ENCODE measurements around the gene CAVIN2. TPM values are rescaled to one million over a fixed set of nuclear protein-coding genes. Genes with fewer than 3 reads are reported as not detected.

The CAVIN2 gene
- total and polyA plus RNA-seq, 11 donors = 35.2 to 149 (median 93.0) TPM

DNA sequence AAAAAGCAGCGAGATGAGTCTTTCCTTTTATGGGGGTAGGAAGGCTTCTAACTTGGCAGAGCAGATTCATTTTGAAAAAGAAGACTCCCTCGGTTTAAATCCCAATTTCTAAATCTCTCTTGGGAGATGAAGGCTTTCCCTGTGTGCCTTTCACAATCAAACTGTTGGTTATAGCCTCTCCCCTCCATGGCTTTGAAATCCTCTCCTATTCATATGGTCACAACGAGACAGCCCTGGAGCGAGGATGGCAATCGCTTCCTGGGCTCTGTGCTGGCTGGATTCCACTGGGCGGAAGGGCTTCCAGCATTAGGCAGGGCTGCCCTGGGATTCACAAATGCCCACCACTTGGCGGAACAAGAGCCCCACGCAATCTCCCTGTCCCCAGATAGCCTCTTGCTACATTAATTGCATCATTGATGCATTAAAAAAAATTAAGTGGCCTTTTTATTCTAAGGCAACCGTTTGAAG is 1.6 kb downstream of the CAVIN2 start:
- H3K36me3 ChIP-seq = peaks cover 0 to 14% (median 3%) of the 10 kb centered on the region in 9 donors
- ATAC-seq (peak; percentile 44 to 67 (median 62)), DNase-seq (peak; percentile 64 to 82 (median 75))
- 1 to 5% (median 2%) methylated on average over 9 of the region's 9 CpGs for WGBS, 4 donors
- H3K4me1 ChIP-seq = peaks cover 0 to 59% (median 36%) of the 10 kb centered on the region in 12 donors
- peak overlapping the region; percentile 52 to 85 (median 76) for H3K4me3 ChIP-seq
- intact Hi-C loops (cut with DNase I) = loop anchor here in 3 of 10 donors (5.0 to 10.0 kb wide), 3 partner anchors 62 to 180 kb away; no protein-coding TSS in a partner anchor
- no peaks in the 10 kb centered on the region for H3K9me3 ChIP-seq
- H3K27ac ChIP-seq = peak overlapping the region; percentile 89 to 98 (median 96)
- peak in 1 of 2 donors; percentile 14 for TF ChIP-seq POLR2A (IDR thresholded peaks at IDR 0.05)
- TF ChIP-seq CTCF (IDR thresholded peaks at IDR 0.05) = peak in 1 of 12 donors; percentile 10
- H3K27me3 ChIP-seq = no peaks in the 10 kb centered on the region

DNA sequence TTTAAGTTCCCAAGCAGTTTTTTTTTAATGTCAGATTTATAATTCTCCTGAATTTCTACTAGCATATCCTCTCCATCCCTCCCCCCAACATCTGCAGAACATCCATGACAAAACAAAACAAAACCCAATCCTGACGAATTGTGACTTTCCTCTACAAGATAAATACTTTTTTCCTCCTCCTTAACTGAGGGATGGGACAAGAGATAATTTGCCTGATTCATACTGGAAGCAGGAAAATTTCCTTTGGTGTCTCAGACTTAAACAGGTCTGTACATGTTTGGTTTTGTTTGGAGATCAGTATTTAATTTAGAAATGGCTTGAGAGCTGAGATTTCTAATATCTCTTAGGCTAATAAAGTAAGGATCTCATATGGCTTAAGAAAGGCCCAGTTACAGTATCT is 2.2 kb downstream of the CAVIN2 start:
- peak overlapping the region; percentile 89 to 98 (median 96) for H3K27ac ChIP-seq
- intact Hi-C loops (cut with DNase I) = loop anchor here in 4 of 10 donors (5.0 to 10.0 kb wide), 3 partner anchors 63 to 180 kb away; no protein-coding TSS in a partner anchor
- peak overlapping the region; percentile 52 to 85 (median 76) for H3K4me3 ChIP-seq
- H3K4me1 ChIP-seq = peaks cover 0 to 59% (median 36%) of the 10 kb centered on the region in 12 donors
- H3K36me3 ChIP-seq = peaks cover 0 to 14% (median 4%) of the 10 kb centered on the region in 9 donors
- no peaks in the 10 kb centered on the region for H3K9me3 ChIP-seq
- ATAC-seq (no peak), DNase-seq (no peak)
- no peaks in the 10 kb centered on the region for H3K27me3 ChIP-seq
- WGBS, 4 donors = 0 to 8% (median 2%) methylated on average over 1 of the region's 1 CpG
- no peak for TF ChIP-seq POLR2A (IDR thresholded peaks at IDR 0.05)
- no peak for TF ChIP-seq CTCF (IDR thresholded peaks at IDR 0.05)

DNA sequence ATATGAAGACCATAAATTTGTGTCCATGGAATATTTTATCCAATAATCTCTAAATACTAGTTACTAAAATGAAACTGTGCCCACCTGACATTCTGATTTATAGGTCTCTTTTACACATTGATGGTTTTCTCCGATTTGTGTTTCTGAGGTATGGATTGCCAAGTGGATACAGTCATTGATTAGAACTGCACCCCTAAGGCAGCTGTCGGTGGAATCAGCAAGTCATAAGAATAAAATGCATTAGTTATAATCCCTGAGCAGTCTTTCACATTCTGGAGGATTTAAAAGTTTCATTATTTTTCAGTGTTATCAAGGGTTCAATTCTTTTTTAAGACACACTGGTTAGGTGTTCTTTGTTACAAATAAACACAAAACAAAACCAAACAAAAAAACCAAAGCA is 6.0 kb downstream of the CAVIN2 start:
- no peak for DNase-seq
- H3K4me3 ChIP-seq = peak overlapping the region in 9 of 12 donors; percentile 61 to 85 (median 77)
- peak overlapping the region in 10 of 12 donors; percentile 2 to 95 (median 87) for H3K27ac ChIP-seq
- H3K4me1 ChIP-seq = peaks cover 0 to 72% (median 45%) of the 10 kb centered on the region in 12 donors
- intact Hi-C loops (cut with DNase I) = loop anchor here in 3 of 10 donors (5.0 to 10.0 kb wide), 3 partner anchors 66 to 184 kb away; no protein-coding TSS in a partner anchor
- H3K9me3 ChIP-seq = no peaks in the 10 kb centered on the region
- ATAC-seq = no peak
- 31 to 56% (median 37%) methylated on average over 2 of the region's 2 CpGs for WGBS, 4 donors
- peaks cover 1 to 40% (median 10%) of the 10 kb centered on the region in 9 donors for H3K36me3 ChIP-seq
- H3K27me3 ChIP-seq = no peaks in the 10 kb centered on the region
- no peak for TF ChIP-seq CTCF (IDR thresholded peaks at IDR 0.05)
- TF ChIP-seq POLR2A (IDR thresholded peaks at IDR 0.05) = no peak

DNA sequence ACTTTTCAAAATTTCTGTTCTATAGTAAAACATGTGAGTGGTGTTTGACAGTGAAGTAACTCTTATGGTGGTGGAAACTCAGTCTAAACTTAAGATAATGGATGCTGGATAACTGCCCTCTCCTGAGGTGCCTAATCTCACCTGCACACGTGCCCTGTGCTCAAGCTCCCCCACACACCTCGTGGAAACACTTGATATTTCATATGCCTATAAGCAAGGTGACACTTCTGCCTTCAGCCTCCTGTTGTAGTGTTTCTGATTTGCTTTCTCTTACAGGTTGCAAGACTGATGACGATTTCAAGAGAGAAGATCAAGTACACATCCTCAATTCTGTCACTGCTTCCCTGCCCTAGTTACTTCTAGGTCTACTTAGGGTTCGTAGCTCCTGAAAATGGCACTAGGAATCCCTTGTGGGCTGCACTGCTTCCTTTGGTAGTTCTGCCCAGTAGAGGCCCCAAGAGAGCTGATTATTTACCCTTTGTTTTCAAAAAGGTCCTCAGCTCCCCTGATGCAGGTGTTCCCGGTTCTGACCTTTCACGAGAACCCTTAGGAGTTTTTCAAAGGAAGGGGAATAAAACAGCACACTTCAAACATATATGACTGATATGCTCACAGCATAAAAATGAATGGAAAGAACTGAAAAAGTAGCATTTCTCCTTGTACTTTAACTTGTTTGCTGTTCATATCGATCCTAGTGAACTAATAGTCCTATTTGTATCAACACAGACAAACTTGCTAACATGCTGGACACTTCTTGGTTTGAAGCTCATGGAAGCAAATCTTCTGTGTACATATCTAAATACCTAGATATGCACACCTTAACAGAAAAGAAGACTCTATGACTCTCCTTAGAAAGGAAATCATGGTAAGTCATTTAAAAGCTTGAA is 6.7 kb downstream of the CAVIN2 start:
- peaks cover 4 to 47% (median 16%) of the 10 kb centered on the region in 9 donors for H3K36me3 ChIP-seq
- no peaks in the 10 kb centered on the region for H3K27me3 ChIP-seq
- no peak for ATAC-seq
- 28 to 40% (median 33%) methylated on average over 7 of the region's 7 CpGs for WGBS, 4 donors
- no peaks in the 10 kb centered on the region for H3K9me3 ChIP-seq
- peak overlapping the region; percentile 2 to 95 (median 84) for H3K27ac ChIP-seq
- intact Hi-C loops (cut with DNase I) = loop anchor here in 3 of 10 donors (5.0 to 10.0 kb wide), 3 partner anchors 67 to 185 kb away; no protein-coding TSS in a partner anchor
- peak overlapping the region in 8 of 12 donors; percentile 61 to 85 (median 79) for H3K4me3 ChIP-seq
- peaks cover 0 to 77% (median 47%) of the 10 kb centered on the region in 12 donors for H3K4me1 ChIP-seq
- TF ChIP-seq POLR2A (IDR thresholded peaks at IDR 0.05) (no peak), CTCF (IDR thresholded peaks at IDR 0.05) (peak in 4 of 12 donors; percentile 7 to 28 (median 17))
- no peak for DNase-seq

All from heart left ventricle (tissue), 16 donors.